Mesothelial cell of epicardium (in vitro differentiated cells): ENCODE results near the gene TLE3. TPM values are rescaled to one million over a fixed set of nuclear protein-coding genes. Genes with fewer than 3 reads are reported as not detected.

ENCODE experiments used
- DNase-seq, 2 experiments: peaks; one replicate each; pipeline ENCODE4 v3.0.0; 2021; ENCODE audit warnings: low spot score in 2 of 2; ENCODE audit not compliant: unreplicated experiment in 2 of 2
- H3K27ac Mint-ChIP-seq: 2 replicates; pipeline ENCODE4 v1.8.0; 2021; ENCODE audit warnings: mixed read lengths
- H3K27me3 Mint-ChIP-seq: 2 replicates; pipeline ENCODE4 v1.8.0; 2021; ENCODE audit warnings: low read depth, mixed read lengths
- H3K36me3 Mint-ChIP-seq: 2 replicates; pipeline ENCODE4 v1.8.0; 2021; ENCODE audit warnings: mixed read lengths
- H3K4me1 Mint-ChIP-seq: 2 replicates; pipeline ENCODE4 v1.8.0; 2021; ENCODE audit warnings: mixed read lengths
- H3K4me3 Mint-ChIP-seq: 2 replicates; pipeline ENCODE4 v1.8.0; 2021; ENCODE audit warnings: mild to moderate bottlenecking, moderate library complexity, mixed read lengths
- H3K9me3 Mint-ChIP-seq: 2 replicates; pipeline ENCODE4 v1.8.0; 2021; ENCODE audit warnings: mixed read lengths
- CTCF ChIP-seq: fragments of 200-600 bp; sonication (generic); IDR thresholded peaks from one replicate; pipeline ENCODE4 v1.5.0; 2021; ENCODE audit warnings: antibody characterized with exemption; ENCODE audit not compliant: unreplicated experiment
- total RNA-seq: library from RNA; stranded (reverse); gene quantifications from 3 replicates; pipeline ENCODE4 v1.2.1, GENCODE V29; 2021

The TLE3 gene
- total RNA-seq, 1 donor from 2014 or later, result 165 TPM

GRCh38 chr15:70058642-70059360 lies 38.9 kb downstream of the TLE3 start:
- DNase-seq, result no peak
- no peak for TF ChIP-seq CTCF
- Mint-ChIP-seq H3K4me3 (no peak overlapping the region), H3K9me3 (no peaks in the 10 kb centered on the region), H3K27me3 (peaks cover 2% of the 10 kb centered on the region), H3K36me3 (peaks cover 62% of the 10 kb centered on the region), H3K4me1 (peaks cover 36% of the 10 kb centered on the region), H3K27ac (no peak overlapping the region)

GRCh38 chr15:70057931-70058641 lies 39.6 kb downstream of the TLE3 start:
- Mint-ChIP-seq H3K4me1 (peaks cover 28% of the 10 kb centered on the region), H3K9me3 (no peaks in the 10 kb centered on the region), H3K27me3 (peaks cover 2% of the 10 kb centered on the region), H3K36me3 (peaks cover 67% of the 10 kb centered on the region), H3K4me3 (no peak overlapping the region), H3K27ac (no peak overlapping the region)
- no peak for TF ChIP-seq CTCF
- no peak for DNase-seq

- H3K27ac Mint-ChIP-seq, result no peak overlapping the region
- peaks cover 76% of the 10 kb centered on the region for H3K36me3 Mint-ChIP-seq
- no peak for TF ChIP-seq CTCF
- H3K4me3 Mint-ChIP-seq, result no peak overlapping the region
- H3K27me3 Mint-ChIP-seq, result peaks cover 2% of the 10 kb centered on the region
- H3K4me1 Mint-ChIP-seq, result peaks cover 9% of the 10 kb centered on the region
- peak in 1 of 2 experiments; percentile 4 for DNase-seq
- no peaks in the 10 kb centered on the region for H3K9me3 Mint-ChIP-seq
These were observed 41.5 kb downstream of the TLE3 start for GRCh38 chr15:70056091-70056680.

- peak in 1 of 2 experiments; percentile 15 for DNase-seq
- peaks cover 6% of the 10 kb centered on the region for H3K4me1 Mint-ChIP-seq
- TF ChIP-seq CTCF, result no peak
- peaks cover 73% of the 10 kb centered on the region for H3K36me3 Mint-ChIP-seq
- H3K27me3 Mint-ChIP-seq, result no peaks in the 10 kb centered on the region
- H3K27ac Mint-ChIP-seq, result no peak overlapping the region
- H3K4me3 Mint-ChIP-seq, result no peak overlapping the region
- no peaks in the 10 kb centered on the region for H3K9me3 Mint-ChIP-seq
These were observed 42.1 kb downstream of the TLE3 start for GRCh38 chr15:70055601-70056051.

- H3K27ac Mint-ChIP-seq, result no peak overlapping the region
- DNase-seq, result peak in 1 of 2 experiments; percentile 10
- H3K4me1 Mint-ChIP-seq, result peaks cover 13% of the 10 kb centered on the region
- peaks cover 73% of the 10 kb centered on the region for H3K36me3 Mint-ChIP-seq
- no peak overlapping the region for H3K4me3 Mint-ChIP-seq
- H3K9me3 Mint-ChIP-seq, result no peaks in the 10 kb centered on the region
- TF ChIP-seq CTCF, result no peak
- H3K27me3 Mint-ChIP-seq, result no peaks in the 10 kb centered on the region
These were observed 42.8 kb downstream of the TLE3 start for GRCh38 chr15:70054884-70055387.
